Measurements from ENCODE around the gene HSPG2. TPM values are rescaled to one million over a fixed set of nuclear protein-coding genes. Genes with fewer than 3 reads are reported as not detected.
A peak's percentile ranks its signal among the peaks of the same experiment; 100 is the strongest.

HSPG2 gene
- total and polyA plus RNA-seq, 9 of the 15 experiments (the other 6 are each of a cell fraction or from before 2014, with no cell fraction given): 0.14 to 160 (median 15.7) TPM

DNA sequence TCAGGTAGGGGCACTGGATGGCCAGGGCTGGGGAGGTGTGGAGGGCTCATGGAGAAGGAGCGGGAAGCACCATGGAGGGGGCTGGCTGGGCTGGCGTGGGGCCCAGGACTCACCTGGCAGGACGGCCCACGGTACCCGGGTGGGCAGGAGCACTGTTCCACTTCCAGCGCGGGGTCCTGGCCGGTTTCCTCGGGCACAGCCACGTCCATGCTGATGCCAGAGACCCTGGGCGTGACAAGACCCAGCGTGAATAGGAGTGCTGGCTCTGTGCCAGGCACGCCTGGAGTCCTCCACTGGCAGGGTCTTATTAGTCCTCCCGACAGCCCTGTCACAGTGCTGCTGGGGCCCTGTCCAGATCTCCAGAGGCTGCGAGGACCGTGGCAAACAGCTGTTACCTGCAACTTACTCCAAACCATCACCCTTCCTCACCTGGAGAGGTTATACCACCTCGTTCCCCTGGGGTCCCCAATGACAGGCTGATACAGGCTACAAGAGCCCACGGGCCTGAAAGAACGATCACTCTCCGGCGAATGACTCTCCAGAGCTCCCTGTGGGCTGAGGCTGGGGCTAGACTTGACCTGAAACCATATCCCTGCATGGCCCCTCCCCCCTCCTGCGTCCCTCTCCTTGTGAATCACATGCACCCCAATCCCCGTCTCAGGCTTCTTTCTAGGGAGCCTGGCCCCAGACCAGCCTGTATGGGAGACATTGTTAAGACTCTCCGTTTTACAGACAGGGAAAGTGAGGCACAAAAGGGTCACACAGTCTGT is 62.1 kb downstream of the HSPG2 start (continued):
- TF ChIP-seq TBP (optimal IDR thresholded peaks at IDR 0.05; ENCODE audit: low read depth, low read length) (no peak), NFIX (CRISPR knock-in tag; IDR thresholded peaks at IDR 0.05; ENCODE audit: low read depth) (peak; percentile 51), JUND (IDR thresholded peaks at IDR 0.05; ENCODE audit: borderline replicate concordance, low read depth, low read length) (no peak), JUND (tag; IDR thresholded peaks at IDR 0.05; ENCODE audit: borderline replicate concordance, low read depth, low read length) (no peak), POLR2G (IDR thresholded peaks at IDR 0.05; ENCODE audit: low read depth, low read length) (peak; percentile 49; the same call in 1 of the 2 replicates), ZFP91 (CRISPR knock-in tag; IDR thresholded peaks at IDR 0.05) (no peak), ZNF407 (IDR thresholded peaks at IDR 0.05; ENCODE audit: low read depth) (no peak), ZNF232 (CRISPR knock-in tag; IDR thresholded peaks at IDR 0.05) (no peak)
- TF ChIP-seq, protein P1, sequence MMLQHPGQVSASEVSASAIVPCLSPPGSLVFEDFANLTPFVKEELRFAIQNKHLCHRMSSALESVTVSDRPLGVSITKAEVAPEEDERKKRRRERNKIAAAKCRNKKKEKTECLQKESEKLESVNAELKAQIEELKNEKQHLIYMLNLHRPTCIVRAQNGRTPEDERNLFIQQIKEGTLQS (IDR thresholded peaks at IDR 0.05): no peak
- TF ChIP-seq, protein P1 (CRISPR knock-in tag; conservative IDR thresholded peaks at IDR 0.05): no peak
- TF ChIP-seq, protein P2, sequence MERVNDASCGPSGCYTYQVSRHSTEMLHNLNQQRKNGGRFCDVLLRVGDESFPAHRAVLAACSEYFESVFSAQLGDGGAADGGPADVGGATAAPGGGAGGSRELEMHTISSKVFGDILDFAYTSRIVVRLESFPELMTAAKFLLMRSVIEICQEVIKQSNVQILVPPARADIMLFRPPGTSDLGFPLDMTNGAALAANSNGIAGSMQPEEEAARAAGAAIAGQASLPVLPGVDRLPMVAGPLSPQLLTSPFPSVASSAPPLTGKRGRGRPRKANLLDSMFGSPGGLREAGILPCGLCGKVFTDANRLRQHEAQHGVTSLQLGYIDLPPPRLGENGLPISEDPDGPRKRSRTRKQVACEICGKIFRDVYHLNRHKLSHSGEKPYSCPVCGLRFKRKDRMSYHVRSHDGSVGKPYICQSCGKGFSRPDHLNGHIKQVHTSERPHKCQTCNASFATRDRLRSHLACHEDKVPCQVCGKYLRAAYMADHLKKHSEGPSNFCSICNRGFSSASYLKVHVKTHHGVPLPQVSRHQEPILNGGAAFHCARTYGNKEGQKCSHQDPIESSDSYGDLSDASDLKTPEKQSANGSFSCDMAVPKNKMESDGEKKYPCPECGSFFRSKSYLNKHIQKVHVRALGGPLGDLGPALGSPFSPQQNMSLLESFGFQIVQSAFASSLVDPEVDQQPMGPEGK (CRISPR knock-in tag; IDR thresholded peaks at IDR 0.05; ENCODE audit: borderline replicate concordance): no peak; the same call in 1 of the 2 replicates
- TF ChIP-seq, protein P3, sequence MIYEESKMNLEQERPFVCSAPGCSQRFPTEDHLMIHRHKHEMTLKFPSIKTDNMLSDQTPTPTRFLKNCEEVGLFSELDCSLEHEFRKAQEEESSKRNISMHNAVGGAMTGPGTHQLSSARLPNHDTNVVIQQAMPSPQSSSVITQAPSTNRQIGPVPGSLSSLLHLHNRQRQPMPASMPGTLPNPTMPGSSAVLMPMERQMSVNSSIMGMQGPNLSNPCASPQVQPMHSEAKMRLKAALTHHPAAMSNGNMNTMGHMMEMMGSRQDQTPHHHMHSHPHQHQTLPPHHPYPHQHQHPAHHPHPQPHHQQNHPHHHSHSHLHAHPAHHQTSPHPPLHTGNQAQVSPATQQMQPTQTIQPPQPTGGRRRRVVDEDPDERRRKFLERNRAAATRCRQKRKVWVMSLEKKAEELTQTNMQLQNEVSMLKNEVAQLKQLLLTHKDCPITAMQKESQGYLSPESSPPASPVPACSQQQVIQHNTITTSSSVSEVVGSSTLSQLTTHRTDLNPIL (CRISPR knock-in tag; IDR thresholded peaks at IDR 0.05): no peak
